ENCODE data around the gene ETHE1.

ETHE1 gene

GRCh38 chr19:43467276-43467675, 59.7 kb downstream of the ETHE1 start:
- no peak for DNase-seq

GRCh38 chr19:43466793-43467192, 60.2 kb downstream of the ETHE1 start:
- no peak for DNase-seq

- no peak for DNase-seq
These were observed 61.4 kb downstream of the ETHE1 start, which contains the start of gene LYPD3 for GRCh38 chr19:43465468-43466120. Gene LYPD3, minus strand, starts transcription at chr19:43465608. Its CDS starts 37 bp downstream, at chr19:43465571.

GRCh38 chr19:43464134-43464775, 62.7 kb downstream of the ETHE1 start:
- DNase-seq, result no peak

GRCh38 chr19:43463381-43464133, 63.4 kb downstream of the ETHE1 start:
- peak; percentile 98 for DNase-seq

- peak; percentile 80 for DNase-seq
These were observed 64.1 kb downstream of the ETHE1 start for GRCh38 chr19:43462785-43463380.

- no peak for DNase-seq
These were observed 64.6 kb downstream of the ETHE1 start for GRCh38 chr19:43462383-43462782.

- DNase-seq, result no peak
These were observed 65.7 kb downstream of the ETHE1 start for GRCh38 chr19:43461303-43461702.

- DNase-seq, result no peak
These were observed 66.5 kb downstream of the ETHE1 start for GRCh38 chr19:43460362-43461016.

GRCh38 chr19:43457809-43458208, 69.2 kb downstream of the ETHE1 start:
- no peak for DNase-seq
